GM21723 (cell line): ENCODE data around the gene NME9.
"Not testable (repeated sequence)": the region's sequence is repeated elsewhere in the genome, so short reads cannot be mapped to it uniquely, and the experiment has no call there.

Experiments used
- ATAC-seq: cut with Tn5 transposase; IDR thresholded peaks from one replicate; pipeline ENCODE4 v1.9.1; 2021; ENCODE audit warnings: mild to moderate bottlenecking, moderate library complexity; ENCODE audit not compliant: unreplicated experiment

Gene NME9

GRCh38 chr3:138329127-138329983 lies at the start of gene NME9:
TSS of gene NME9 (minus strand) at chr3:138329851. CDS start at chr3:138329335, 516 bp downstream.
- ATAC-seq, result peak; percentile 77

GRCh38 chr3:138378990-138379389 lies 49.3 kb upstream of the NME9 start:
- ATAC-seq, result no peak

- ATAC-seq, result no peak
Measured at GRCh38 chr3:138378331-138378730, 48.7 kb upstream of the NME9 start.

- no peak for ATAC-seq
Measured at GRCh38 chr3:138377804-138378203, 48.2 kb upstream of the NME9 start.

GRCh38 chr3:138377212-138377611 lies 47.6 kb upstream of the NME9 start:
- not testable (repeated sequence) for ATAC-seq

GRCh38 chr3:138376663-138377062 lies 47.0 kb upstream of the NME9 start:
- ATAC-seq, result no peak

- no peak for ATAC-seq
Measured at GRCh38 chr3:138375447-138375846, 45.8 kb upstream of the NME9 start.

- no peak for ATAC-seq
Measured at GRCh38 chr3:138374573-138375134, 45.0 kb upstream of the NME9 start.

GRCh38 chr3:138373736-138374094 lies 44.1 kb upstream of the NME9 start:
- ATAC-seq, result no peak

GRCh38 chr3:138373087-138373735 lies 43.6 kb upstream of the NME9 start:
- ATAC-seq, result no peak

GRCh38 chr3:138371070-138371965 lies 41.7 kb upstream of the NME9 start:
- ATAC-seq, result peak; percentile 99

GRCh38 chr3:138370321-138370720 lies 40.7 kb upstream of the NME9 start:
- ATAC-seq, result no peak

- no peak for ATAC-seq
Measured at GRCh38 chr3:138369151-138369900, 39.7 kb upstream of the NME9 start.

- ATAC-seq, result no peak
Measured at GRCh38 chr3:138367911-138368310, 38.3 kb upstream of the NME9 start.

GRCh38 chr3:138367326-138367850 lies 37.7 kb upstream of the NME9 start:
- no peak for ATAC-seq

- no peak for ATAC-seq
Measured at GRCh38 chr3:138366006-138366759, 36.5 kb upstream of the NME9 start.

GRCh38 chr3:138365253-138365555 lies 35.6 kb upstream of the NME9 start:
- ATAC-seq, result no peak

- ATAC-seq, result no peak
Measured at GRCh38 chr3:138364356-138365252, 35.0 kb upstream of the NME9 start.
